ENCODE measurements around the gene SEMA5A.

SEMA5A gene

DNA sequence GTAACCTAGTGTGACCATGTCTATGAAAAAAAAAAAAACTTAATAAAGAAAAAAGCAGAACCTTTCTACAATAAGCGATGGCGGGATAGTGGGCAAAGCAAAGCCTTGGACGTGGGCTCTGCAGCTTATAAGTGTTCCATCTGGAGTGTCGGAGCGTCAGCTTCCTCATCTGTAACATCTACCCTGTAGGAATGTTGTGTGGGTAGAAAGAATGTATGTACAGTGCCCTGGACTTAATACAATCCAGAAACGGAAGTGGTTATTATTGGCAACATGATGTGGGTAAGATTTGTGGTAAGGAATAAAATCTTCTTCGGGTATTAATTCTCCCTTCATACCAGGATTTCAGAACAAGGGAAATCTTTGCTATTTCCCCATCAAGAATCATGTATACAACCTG, 66.5 kb downstream of the SEMA5A start:
- peak; percentile 84 to 85 for DNase-seq (ENCODE audit: low read depth in 2 of 2)

DNA sequence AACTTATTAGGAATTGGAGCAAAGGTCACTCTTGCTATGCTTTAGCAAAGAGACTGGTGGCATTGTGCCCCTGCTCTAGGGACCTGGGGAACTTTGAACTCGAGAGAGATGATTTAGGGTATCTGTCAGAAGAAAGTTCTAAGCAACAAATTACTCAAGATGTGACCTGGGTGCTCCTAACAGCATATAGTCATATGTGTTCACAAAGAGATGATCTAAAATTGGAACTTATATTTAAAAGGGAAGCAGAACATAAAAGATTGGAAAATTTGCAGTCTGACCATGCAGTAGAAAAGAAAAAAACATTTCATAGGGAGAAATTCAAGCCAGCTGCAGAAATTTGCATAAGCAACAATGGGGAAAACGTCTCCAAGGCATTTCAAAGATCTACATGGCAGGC, 68.3 kb downstream of the SEMA5A start:
- DNase-seq (ENCODE audit: low read depth in 2 of 2) = no peak

DNA sequence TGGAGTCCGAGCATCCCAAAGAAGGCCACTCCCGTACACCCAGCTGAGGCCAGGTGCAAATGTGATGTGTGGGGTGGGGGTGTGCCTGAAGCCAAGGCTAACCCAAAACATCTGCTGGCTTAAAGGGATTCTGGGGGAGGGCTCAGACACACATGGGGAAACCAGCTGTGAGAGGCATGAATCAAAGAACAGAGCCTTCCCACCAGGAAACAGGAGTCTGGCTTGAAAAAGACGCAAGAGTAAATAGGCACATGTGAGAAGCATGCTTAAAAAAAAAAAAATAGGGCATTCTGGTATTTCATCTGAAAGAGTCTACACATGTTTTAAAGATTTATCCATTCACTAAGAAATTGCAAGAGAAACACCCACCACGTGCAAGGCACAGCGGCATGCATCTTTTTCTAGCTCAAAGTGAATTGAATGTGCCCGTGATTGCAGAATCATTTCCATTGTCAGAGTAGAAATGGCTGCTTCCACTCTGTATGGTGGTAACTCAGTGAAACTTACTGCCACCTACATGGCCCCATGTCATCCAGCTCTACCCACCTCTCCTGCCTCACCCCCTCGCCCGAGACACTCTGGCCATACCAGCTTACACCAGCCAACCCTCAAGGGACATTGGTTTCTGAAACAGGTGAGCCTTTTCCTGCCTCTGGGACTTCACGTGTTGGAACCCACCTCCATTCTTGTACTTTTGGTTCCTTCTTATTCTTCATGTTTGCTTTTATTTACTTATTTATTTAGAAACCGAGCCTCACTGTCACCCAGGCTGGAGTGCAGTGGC, 71.5 kb downstream of the SEMA5A start:
- peak; percentile 47 to 55 for DNase-seq (ENCODE audit: low read depth in 2 of 2)

DNA sequence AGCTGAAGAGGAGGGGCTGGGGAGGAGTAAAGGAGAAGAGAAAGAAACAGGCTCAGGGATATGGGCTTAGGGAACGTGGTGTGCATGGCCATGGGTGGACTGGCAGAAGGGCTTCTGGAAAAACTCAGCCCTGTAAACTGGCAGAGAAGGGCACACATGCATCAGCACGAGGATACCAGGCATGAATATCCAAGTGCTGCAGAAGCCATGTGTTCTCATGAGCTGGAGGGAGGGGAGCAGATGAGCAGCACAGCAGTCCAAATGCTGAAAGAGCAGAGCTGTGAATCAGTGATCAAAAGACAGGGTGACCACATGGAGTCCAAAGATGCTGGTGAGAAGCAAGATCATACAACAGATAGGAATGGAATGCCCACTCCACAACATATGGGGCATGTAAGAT, 72.3 kb downstream of the SEMA5A start:
- DNase-seq (ENCODE audit: low read depth in 2 of 2) = peak; percentile 22 to 30

DNA sequence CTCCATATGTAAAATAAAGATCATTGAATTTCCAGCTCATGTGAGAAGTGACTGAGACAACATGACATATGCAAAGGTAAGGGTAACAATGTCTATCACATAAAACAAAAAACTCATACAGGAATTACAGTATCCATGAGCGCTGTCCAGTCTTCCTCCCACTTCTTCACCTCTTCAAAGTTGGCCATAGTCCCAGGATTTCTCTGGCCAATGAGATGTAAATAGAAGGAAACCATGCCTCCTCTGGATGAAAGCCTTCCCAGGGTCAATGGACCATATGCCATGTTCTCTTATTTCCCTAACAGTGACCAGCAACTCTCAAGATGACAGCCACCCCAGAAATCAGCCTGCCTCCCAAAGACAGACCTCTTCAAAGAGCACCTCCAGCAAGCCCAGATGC, 75.5 kb downstream of the SEMA5A start:
- DNase-seq (ENCODE audit: low read depth in 2 of 2) = no peak

DNA sequence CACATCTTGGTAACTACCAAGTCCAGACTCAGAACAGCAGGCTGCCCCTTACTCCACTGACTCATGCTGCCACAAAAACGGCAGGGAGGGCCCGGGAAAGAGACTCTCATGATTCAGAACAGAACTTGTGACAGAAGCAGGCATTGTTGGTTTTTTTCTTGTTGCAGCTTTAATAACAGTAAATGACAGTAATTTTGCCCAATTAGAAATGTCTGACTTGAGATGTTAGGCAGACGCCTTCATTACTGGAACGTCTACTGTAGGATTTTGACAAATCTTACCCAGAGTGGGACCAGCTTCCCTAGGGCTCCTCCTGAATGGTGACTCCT, 77.9 kb downstream of the SEMA5A start:
- DNase-seq (ENCODE audit: low read depth in 2 of 2) = peak; percentile 55 to 61

DNA sequence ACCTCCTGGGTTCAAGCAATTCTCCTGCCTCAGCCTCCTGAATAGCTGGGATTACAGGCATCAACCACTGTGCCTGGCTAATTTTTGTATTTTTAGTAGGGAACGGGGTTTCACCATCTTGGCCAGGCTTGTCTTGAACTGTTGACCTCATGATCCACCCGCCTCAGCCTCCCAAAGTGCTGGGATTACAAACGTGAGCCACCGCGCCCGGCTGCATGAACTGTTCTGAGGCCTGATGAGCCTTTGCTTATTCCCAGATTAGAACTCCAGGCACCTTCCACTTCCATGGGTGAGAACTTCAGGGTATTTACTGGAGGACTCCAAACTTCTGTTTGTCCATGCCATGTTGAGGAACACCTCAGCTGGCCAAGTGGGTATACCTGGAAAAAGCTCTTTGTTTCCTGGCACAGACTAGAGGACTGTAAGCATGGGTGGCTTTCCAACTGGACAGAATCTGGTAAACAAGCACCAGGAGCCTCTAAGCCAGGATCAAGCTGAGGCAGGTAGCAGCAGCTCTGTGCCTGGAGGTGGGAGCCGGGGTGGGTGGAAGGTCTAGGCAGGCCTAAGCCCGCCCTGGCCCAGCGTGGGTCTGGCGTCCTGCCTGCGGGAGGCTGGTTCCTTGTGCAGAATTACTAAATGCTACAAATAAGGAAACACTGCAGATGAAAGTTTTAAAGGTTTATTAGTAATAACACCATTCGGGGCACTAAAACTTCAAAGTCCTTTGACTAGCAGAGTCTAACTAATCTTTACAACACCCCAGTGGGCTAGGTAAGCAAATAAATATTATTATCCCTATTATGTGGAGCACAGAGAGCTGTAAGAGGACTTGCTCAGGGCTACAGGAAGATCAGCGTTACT, 78.4 kb downstream of the SEMA5A start:
- no peak for DNase-seq (ENCODE audit: low read depth in 2 of 2)

DNA sequence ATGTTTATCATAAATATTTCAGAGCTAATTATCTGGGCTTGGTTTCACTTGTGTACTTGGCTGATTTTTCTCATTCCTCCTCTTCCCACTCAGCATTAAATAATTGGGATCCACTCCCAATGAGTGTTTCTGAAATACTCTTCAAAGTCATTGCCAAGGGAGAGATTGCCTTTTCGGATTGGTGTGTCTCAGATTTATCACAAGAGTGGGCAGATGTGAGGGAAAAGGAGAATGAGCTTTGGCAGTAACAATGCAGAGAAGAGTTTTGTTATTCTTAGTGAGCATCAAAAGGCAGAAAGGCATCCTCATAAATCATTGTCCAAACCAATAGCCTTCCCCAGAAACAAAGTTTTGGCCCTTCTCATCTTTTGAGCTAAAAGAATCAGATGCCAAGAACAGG, 79.2 kb downstream of the SEMA5A start:
- DNase-seq (ENCODE audit: low read depth in 2 of 2) = no peak

DNA sequence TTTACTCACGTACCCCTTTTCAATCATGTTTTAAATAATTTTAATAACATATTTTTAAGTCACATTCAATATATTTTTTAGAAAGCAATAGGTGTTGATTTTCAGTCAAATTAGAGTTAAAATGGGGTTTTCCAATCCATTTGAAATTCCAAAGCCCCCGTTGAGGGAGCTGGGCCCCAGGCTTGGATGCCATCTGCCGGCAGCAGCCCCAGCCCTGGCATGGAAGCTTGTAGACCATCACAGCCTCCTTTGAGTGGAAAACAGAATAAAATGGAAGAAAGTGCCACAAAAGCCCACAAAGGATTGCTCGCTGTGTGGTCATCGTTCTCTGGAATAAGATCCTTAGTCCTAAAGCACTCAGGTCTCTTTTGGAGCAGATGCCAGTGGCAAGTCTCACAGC, 81.4 kb downstream of the SEMA5A start:
- DNase-seq (ENCODE audit: low read depth in 2 of 2) = no peak

DNA sequence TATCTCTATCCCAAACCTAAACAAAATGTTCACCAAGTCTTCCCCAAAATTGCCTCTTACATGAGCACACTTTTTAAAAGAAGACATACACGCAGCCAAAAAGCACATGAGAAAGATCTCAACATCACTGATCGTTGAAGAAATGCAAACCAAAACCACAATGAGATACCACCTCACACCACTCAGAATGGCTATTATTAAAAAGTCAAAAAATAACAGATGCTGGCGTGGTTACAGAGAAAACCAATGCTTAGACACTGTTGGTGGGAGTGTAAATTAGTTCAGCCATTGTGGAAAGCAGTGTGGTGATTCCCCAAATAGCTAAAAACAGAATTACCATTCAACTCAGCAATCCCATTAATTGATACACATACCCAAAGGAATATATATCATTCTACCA, 83.8 kb downstream of the SEMA5A start:
- no peak for DNase-seq (ENCODE audit: low read depth in 2 of 2)

DNA sequence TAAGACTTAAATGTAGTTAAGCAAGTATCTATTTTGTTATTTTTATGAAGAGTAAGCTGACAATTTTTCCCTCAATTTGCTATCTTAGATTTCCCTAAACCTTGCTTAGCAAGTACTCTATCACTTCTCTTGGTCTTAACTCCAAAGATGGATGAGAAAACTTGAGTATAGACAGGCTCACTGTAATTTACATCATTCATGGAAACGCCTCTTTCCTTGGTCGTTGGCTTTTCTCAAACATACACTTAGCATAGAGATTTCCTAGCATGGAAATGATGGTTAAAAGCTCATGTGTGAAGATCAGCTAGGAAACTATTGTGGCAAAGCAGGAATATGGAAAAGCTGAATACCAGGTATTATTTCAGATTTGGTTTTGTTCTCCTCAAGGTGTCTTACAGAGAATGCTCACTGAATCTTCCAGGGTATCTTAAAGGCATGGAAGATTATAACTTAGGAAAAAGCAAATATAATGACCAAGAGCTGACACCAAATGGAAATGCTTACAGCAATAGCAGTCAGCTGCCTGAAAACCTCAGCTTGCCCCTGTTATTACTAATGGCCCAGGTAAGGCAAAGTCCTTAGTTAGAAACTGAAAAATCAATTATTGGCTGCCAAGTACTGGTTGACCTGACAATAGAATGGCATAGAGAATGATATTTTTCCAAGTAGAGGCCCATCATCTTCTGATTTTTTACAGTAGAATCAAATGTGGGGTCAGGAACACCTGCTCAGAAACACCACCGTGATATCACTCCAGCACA, 84.8 kb downstream of the SEMA5A start:
- DNase-seq (ENCODE audit: low read depth in 2 of 2) = no peak

DNA sequence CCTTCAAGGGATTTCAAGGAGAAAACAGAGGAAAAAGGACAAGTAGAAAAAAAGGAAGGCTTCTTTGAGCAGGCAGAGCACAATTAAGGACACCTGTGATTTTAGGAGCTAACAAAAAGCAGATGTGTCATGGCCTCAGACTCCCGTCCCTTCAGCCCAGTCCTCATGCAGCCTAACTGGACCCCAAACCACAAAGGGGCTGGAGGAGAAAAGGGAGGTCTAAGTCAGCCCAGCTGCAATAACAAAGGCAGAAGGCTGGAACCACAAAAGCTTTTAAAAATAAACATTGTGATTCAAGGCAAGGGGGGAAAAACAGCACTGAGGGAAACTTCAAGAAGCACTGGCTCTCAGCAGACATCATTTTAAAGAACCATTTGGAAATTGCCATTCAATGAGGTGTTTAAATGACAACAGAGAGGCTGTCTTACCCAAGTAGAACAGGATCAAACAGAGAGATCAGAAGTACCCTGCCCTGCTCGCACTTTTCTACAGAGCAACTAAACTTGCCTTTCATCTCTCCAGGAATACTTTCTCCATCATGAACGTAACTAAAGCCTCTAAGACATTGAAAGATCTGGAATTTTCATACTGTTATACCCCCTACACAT, 89.3 kb downstream of the SEMA5A start:
- peak; percentile 86 to 89 for DNase-seq (ENCODE audit: low read depth in 2 of 2)

DNA sequence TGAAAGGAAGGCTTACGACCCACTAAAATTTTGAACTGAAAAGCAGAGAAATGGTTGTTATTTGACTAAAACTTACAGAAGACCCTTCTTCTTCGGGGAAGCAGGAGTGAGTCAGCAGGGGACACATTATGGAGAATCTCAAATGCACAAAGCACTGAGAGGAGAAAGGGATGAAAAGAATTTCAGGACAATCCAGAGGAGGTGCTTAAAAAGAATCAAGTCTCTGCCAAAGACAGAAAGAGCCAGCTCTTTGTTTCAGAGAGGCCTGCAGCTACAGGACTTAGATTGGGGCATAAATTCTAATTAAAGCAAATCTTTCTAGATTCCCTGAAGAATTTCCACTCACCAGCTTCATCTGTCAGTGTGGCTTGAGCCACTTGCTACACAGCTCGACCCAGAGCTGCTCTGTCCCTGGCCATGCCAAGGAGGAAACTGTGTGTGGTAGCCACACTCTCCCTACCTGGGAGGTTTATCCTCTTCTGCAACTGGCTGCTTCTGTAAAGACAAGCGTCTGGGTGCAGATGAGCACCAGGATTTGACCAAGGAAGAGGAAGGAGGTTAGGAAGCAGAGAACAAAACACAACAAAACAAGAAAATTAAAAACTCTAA, 89.9 kb downstream of the SEMA5A start:
- DNase-seq (ENCODE audit: low read depth in 2 of 2) = no peak

DNA sequence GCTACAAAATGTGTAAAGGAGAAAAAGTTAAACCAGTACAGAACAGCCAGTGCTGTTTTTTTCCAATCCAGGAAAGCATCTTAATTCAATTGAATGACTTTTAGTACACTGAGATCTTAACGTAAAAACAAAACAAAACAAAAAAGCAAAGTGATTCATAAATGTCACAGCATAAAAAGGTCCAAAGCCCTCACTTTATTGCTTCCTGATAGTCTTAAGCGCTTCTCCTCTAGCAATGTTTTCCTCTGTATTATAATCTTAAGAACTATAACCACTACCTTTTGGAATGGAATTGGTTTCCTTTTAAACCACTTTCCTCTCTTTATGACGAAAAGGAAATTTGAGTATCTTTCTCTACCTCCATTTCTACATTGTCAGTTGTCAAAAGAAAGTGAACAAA, 91.4 kb downstream of the SEMA5A start:
- no peak for DNase-seq (ENCODE audit: low read depth in 2 of 2)

DNA sequence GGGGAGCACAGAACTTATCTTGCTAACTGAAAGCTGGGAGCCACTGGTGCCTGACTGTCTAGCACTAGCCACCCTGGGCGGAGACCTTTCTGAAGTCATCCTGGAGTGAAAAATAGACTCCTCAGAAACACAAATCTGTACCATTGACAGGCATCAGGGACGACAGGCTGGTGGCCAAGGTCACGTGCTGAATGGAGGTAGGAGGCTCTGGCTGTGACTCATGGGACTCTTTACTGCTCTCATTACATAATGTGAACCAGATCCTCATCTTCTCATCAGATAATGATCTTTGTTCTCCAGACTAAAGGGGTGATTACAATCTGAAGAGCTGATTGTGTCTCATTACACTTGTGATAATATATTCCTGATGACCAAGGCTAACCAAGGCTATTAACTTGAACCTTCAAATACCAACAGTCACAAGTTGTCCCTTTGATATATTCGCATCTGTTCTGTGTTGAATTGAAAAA, 91.8 kb downstream of the SEMA5A start:
- DNase-seq (ENCODE audit: low read depth in 2 of 2) = peak; percentile 35 to 43

DNA sequence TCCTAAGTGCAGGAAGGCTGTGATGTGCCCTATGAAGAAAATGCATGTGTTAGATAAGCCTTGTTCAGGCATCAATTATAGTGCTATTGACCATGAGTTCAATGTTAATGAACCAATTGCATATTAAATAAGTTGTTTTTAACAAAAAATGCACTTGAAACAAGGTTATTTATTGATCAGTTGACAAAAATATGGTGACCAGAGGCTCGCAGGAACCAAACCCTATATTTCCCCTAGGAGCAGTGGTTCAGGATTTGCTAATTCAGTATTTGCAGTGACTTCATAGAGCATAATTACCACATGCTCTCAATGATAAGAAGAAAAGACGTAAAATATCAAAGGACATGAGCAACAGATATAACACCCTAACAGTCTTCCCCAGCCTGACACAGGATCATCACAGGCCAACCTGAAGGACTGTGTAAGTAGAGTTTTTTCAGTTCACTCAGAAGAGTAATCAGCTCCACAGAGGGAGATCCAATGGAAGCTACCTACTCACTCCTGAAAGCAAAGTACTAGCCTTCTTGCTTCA, 92.3 kb downstream of the SEMA5A start:
- DNase-seq (ENCODE audit: low read depth in 2 of 2) = no peak

DNA sequence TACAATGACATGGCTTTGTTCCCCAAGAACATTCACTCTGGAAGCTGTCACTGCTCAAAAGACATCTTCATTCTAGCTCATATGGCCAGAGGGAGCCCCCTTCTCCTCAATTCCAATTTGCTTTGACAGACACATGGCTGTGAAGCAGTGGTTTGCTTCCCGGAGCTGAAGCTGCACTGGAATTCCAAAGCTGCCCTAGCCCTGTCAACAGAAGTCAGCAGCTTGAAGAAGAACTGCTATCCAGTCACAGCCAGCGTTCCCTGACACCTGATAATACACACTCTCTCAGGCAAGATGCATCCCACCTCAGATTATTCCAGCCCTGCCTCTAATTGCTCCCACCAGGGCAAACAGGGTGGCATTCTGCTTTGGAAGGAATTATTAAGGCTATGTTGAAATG, 93.7 kb downstream of the SEMA5A start:
- no peak for DNase-seq (ENCODE audit: low read depth in 2 of 2)

DNA sequence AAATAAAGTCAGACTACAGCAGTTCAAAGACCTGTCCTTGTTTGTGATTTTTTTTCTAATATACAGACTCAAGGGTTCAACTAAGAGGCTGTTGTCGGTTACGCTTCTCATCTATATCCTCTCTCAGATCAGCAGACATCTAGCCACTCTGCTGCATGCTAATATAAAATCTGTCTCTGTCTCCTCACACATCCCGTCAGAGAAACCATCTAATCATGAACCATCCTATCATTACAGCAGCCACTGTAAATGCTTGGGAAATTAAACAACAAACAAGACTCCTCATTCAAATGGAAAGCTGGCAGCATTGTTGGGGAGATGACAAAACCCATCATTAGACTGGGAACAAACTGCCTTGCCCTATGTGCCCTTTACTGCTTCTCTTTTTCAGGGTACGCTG, 94.8 kb downstream of the SEMA5A start:
- DNase-seq (ENCODE audit: low read depth in 2 of 2) = no peak

DNA sequence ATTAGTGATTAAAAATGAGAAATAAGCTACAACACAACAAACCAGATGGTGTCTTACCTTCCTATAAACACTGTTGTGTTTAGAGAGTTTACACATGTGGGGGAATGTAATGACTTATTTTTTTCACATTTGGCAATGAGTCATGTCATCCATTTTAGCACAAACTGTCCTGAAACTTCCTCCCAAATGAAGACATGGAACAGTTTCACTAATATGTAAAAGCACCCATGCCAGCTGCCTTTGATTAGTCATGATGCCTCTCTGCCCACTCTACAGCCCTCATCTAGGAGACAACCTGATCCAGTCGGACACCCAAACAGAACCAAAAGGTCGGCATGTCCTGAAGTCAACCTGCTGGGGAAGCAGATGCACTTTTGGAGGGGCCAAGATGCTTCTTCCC, 98.2 kb downstream of the SEMA5A start:
- DNase-seq (ENCODE audit: low read depth in 2 of 2) = no peak

DNA sequence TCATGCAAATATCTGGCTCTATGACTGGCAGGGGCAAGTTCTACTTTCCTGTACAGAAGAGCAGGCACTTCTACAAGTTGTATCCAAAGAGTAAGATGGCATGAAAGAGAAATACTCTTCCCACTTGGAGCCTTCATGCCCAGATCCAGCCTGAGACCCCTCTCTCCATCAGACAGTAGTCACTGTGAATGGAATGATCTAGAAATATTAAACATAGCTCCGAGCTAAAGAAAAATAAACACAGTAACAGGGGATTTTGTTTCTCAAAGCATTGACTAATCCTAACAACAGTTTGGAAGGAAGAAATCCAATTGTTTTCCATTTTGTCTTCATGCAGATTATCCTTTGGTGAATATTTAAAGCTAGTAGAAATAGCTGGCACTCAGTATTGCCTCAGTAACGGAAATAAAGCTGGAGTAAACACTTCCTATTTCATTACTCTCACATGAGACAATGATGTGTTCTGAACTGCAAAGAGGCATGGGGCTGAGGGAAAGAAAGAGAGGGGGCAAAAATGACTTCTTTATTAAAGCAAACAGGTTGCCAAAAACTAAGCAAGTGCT, 100.0 kb downstream of the SEMA5A start:
- no peak for DNase-seq (ENCODE audit: low read depth in 2 of 2)

DNA sequence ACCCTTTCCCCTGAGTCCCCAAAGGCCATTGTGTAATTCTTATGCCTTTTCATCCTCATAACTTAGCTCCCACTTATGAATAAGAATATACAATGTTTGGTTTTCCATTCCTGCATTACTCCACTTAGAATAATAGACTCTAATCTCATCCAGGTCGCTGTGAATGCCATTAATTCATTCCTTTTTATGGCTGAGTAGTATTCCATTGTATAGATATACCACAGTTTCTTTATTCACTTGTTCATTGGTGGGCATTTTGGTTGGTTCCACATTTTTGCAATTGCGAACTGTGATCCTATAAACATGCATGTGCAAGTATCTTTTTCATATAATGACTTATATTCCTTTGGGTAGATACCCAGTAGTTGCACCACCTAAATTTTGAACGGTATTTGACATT, 101.5 kb downstream of the SEMA5A start:
- DNase-seq (ENCODE audit: low read depth in 2 of 2) = no peak
